Measurements from ENCODE around the gene RFPL3. TPM values are rescaled to one million over a fixed set of nuclear protein-coding genes. Genes with fewer than 3 reads are reported as not detected.
A peak's percentile ranks its signal among the peaks of the same experiment; 100 is the strongest.

RFPL3 gene
- total RNA-seq, 1 donor from 2014 or later: not detected

- intact Hi-C loops (cut with DNase I): no loop called here
- Histone ChIP-seq H3K36me3 (no peaks in the 10 kb centered on the region), H3K27ac (no peak overlapping the region), H3K4me3 (no peak overlapping the region), H3K27me3 (no peaks in the 10 kb centered on the region), H3K4me1 (no peaks in the 10 kb centered on the region), H3K9me3 (no peaks in the 10 kb centered on the region)
- peak; percentile 61 to 65 for DNase-seq (ENCODE audit: extremely low spot score in 2 of 2)
- TF ChIP-seq POLR2AphosphoS5 (IDR thresholded peaks at IDR 0.05; ENCODE audit: insufficient read depth in 1 of 2, low read depth in 1 of 2) (no peak), CTCF (IDR thresholded peaks at IDR 0.05) (no peak), POLR2A (IDR thresholded peaks at IDR 0.05) (no peak)
These were observed 30.6 kb upstream of the RFPL3 start for GRCh38 chr22:32327066-32327465.

GRCh38 chr22:32327596-32328171 lies 30.0 kb upstream of the RFPL3 start:
- no peak for TF ChIP-seq POLR2A (IDR thresholded peaks at IDR 0.05)
- no peak for TF ChIP-seq CTCF (IDR thresholded peaks at IDR 0.05)
- TF ChIP-seq POLR2AphosphoS5 (IDR thresholded peaks at IDR 0.05; ENCODE audit: insufficient read depth in 1 of 2, low read depth in 1 of 2): no peak
- intact Hi-C loops (cut with DNase I): no loop called here
- Histone ChIP-seq H3K27me3 (no peaks in the 10 kb centered on the region), H3K4me1 (no peaks in the 10 kb centered on the region), H3K27ac (no peak overlapping the region), H3K4me3 (no peak overlapping the region), H3K36me3 (no peaks in the 10 kb centered on the region), H3K9me3 (no peaks in the 10 kb centered on the region)
- peak; percentile 62 to 77 for DNase-seq (ENCODE audit: extremely low spot score in 2 of 2)

- no peaks in the 10 kb centered on the region for H3K4me1 ChIP-seq
- intact Hi-C loops (cut with DNase I): no loop called here
- no peak for TF ChIP-seq POLR2AphosphoS5 (IDR thresholded peaks at IDR 0.05; ENCODE audit: insufficient read depth in 1 of 2, low read depth in 1 of 2)
- no peak for TF ChIP-seq CTCF (IDR thresholded peaks at IDR 0.05)
- no peak for TF ChIP-seq POLR2A (IDR thresholded peaks at IDR 0.05)
- H3K36me3 ChIP-seq: no peaks in the 10 kb centered on the region
- no peak overlapping the region for H3K27ac ChIP-seq
- no peaks in the 10 kb centered on the region for H3K9me3 ChIP-seq
- H3K4me3 ChIP-seq: no peak overlapping the region
- peak; percentile 47 to 91 for DNase-seq (ENCODE audit: extremely low spot score in 2 of 2)
- no peaks in the 10 kb centered on the region for H3K27me3 ChIP-seq
These were observed 29.1 kb upstream of the RFPL3 start for GRCh38 chr22:32328306-32329201.

GRCh38 chr22:32329202-32329645 lies 28.4 kb upstream of the RFPL3 start:
- Histone ChIP-seq H3K4me3 (no peak overlapping the region), H3K36me3 (no peaks in the 10 kb centered on the region), H3K4me1 (no peaks in the 10 kb centered on the region), H3K27me3 (no peaks in the 10 kb centered on the region), H3K9me3 (no peaks in the 10 kb centered on the region), H3K27ac (no peak overlapping the region)
- DNase-seq (ENCODE audit: extremely low spot score in 2 of 2): peak in 1 of 2 donors; percentile 40
- intact Hi-C loops (cut with DNase I): no loop called here
- TF ChIP-seq CTCF (IDR thresholded peaks at IDR 0.05) (no peak), POLR2AphosphoS5 (IDR thresholded peaks at IDR 0.05; ENCODE audit: insufficient read depth in 1 of 2, low read depth in 1 of 2) (no peak), POLR2A (IDR thresholded peaks at IDR 0.05) (no peak)
